SHP77 (cell line): ENCODE data around the gene TMEM233.

Experiments used
- DNase-seq, 2 experiments: peaks; one replicate each; lab custom pipeline; 2025; lab: John Stamatoyannopoulos, UW

Gene TMEM233

DNA sequence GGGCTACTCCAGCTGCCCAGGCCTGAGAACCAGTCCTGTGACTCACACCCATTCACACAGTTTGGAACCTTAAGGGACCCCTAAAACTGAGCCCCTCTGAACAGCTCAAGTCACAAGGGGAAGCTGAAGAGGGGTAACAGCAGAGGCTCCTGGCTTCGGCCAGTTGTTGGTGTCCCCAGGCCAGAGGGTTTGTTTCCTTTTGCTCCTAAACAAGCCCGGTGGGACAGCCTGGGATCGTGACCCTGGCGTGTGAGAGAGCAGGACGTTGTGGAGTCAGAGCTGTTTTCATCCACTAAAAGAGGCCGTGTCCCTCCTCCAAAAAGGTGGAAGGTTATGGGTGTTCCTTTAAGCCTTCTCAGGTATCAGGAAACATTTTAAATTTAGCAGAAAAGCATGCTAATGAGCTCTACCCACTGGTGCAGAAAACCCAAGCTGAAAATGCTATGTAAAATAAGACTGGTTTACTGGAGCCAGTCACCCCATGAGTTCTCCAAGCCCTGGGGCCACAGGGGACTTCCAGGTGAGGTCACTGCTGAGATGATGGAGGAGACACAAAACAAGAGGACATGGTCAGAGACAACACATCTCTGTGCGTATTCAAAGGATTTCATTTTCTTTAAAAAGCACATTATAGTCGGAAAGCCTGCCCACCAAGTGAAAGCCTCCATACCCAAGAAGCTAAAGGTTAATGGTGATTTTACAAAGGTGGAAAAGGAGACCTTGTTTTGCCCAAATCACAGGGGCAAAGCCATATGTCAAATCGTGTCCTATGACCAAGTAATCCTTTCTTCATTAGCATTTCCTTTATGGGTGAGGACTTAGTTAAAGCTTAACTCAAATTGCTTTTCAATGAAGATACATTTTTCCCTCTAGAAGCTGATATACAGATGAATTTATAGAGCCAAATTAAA lies 88.4 kb downstream of the TMEM233 start:
- no peak for DNase-seq

GRCh38 chr12:119682639-119683252 lies 89.2 kb downstream of the TMEM233 start:
- no peak for DNase-seq

DNA sequence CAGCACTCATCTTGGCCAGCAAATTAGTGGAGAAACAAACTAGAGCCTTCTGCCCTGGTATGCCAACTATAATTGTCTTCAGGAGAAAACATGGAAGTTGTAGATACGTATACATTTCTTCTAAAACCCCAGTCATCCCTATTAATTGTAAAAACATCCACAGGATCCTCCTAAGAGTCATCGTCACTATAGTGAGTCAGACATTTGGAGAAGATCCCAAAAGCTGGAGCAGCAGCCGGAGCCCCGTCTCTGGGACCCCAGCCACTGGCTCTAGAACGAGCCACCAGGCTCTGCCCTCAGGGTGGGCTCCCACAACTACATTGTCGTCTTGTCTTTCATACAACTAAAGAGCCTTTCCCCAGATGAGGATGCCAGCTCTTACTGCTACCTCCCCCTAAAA lies 89.8 kb downstream of the TMEM233 start:
- no peak for DNase-seq

DNA sequence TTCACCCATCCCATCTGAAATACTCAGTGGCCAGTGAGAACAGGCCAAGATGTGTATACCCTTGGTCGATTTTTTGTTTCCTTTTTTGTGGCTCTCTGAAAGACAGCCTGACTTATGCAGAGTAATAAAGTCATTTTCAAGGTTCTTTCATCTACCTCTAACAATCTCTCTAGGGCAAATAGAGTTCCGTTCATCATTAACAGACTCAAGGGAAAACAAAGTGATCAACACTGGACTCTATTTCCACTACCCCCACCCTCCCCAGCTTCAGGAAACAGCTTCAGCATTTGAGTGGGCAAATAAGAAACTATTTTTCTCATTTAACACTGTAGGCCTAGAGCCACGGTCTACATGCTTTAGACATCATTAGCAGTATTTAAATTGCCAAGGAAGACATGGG lies 90.2 kb downstream of the TMEM233 start:
- no peak for DNase-seq

GRCh38 chr12:119684711-119685369 lies 91.3 kb downstream of the TMEM233 start:
- no peak for DNase-seq

DNA sequence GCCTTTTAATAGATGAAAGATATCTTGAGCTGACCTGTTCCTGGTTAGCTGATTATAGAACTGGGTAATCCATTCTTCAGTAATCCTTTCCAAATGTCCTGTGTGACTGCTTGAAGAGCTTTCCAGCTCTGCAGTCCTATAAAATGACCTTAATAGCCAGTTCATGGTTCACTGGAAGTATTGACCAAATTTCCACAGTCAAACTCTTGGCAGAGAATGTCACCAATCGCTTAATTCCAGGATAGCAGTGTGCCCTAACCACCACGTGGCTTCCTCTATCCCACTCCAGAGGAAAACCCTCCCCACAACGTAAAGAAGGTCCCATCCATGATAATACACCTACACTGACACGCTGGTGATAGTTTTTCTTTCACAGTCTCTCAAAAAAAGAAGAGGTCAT lies 91.8 kb downstream of the TMEM233 start:
- DNase-seq: no peak

DNA sequence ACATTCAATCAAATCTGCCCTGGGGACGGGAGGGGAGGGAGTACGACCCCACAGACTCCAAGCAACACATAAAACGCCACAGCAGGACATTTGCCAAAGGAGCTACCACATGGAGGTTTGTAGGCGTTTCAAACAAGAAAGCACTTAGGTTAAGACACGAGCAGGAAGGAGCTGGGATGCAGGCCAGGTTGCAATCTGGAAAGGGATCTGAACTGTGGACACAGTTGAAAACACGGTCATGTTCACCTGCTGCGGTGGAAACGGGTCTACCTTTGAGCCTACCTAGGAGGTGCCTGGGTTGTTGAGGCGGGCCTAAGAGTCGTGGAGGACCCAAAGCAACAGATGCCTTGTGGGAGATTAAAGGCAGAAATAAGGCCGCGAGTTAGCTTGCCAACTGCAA lies 92.8 kb downstream of the TMEM233 start:
- DNase-seq: no peak

GRCh38 chr12:119686776-119687175 lies 93.2 kb downstream of the TMEM233 start:
- DNase-seq: no peak

- no peak for DNase-seq
Measured at GRCh38 chr12:119687406-119687805, 93.8 kb downstream of the TMEM233 start.

- DNase-seq: no peak
Measured at GRCh38 chr12:119687879-119688278, 94.3 kb downstream of the TMEM233 start.

DNA sequence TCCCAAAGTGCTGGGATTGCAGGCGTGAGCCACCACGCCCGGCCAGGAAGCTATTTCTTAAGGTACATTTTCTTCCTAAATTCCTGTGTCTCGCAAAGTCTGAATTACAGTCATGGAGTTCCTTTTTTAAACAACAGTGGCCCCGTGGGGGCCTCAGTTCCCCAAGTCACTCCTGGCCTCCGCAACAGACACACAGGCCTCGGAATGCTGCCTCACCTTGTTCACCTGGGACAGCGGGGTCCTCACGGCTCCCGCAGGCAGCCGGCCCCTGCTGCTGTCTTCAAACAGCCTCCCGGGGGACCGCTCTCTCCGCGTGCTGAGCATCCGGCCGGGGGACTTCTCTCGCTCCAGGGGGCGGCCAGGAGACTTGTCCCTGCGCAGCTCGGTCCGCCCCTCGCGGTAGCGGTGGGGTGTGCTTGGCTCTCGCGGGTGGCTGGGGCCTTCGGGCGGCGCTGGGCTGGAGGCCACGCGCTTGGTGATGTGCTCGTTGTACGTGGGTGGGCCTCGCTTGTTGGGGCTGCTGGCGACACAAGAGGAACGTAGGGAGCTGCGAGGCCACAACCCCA lies 96.4 kb downstream of the TMEM233 start:
- DNase-seq: no peak

DNA sequence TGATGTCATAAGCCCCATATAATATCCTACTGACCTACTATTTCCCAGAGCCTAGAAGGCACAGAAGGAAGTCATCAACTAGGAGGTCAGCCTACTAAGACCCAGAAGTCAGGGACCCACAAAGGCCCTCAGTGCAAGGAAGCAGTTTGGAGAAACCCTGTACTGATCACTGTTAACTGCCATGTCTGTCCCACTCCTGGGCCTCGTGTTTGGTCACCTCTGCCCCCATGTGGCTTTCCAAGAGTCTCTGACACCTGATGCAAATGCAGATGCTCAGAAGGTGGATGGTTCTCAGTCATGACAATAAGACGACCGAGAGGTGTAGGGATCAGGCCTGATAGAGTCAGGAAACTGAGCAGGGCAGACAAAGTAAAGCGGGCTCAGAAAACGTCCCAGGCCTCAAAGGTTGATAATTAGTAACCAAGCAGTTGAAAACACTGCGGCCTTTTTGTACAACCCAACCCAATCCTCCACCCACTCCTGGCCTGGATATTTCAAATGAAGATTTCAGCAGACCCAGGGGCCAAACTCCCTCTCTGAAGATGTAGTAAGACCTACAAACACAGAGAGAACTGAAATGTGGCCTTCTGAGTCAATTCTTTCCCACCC lies 97.7 kb downstream of the TMEM233 start:
- DNase-seq: no peak

DNA sequence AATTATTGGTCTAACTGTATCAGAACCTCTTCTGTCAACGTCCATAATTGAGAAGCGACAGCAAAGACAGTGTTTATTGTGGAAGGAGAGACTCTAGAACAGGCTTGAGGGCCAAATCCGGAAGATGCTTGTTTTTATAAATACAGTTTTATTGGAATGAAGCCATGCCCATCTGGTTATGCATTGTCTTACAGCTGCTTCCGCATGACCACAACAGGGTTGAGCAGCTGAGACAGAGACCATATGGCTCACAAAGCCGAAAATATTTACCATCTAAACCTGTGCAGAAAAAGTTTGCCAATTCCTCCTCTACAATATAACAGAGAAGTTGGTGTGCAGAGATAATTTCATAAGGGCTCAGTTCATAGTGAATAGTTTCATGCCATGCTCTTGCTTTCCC lies 98.8 kb downstream of the TMEM233 start:
- DNase-seq: no peak
